GM19193 (cell line): ENCODE measurements around the gene JMJD1C.

Experiments
- POLR2A ChIP-seq: IDR thresholded peaks from 4 replicates; pipeline ENCODE4 v1.6.1; 2011; ENCODE audit not compliant: insufficient read depth, insufficient read length; ENCODE audit errors: extremely low read depth

Gene JMJD1C

GRCh38 chr10:63368365-63368764 lies 97.4 kb downstream of the JMJD1C start:
- TF ChIP-seq POLR2A: no peak

- TF ChIP-seq POLR2A: no peak
These were observed 98.8 kb downstream of the JMJD1C start for GRCh38 chr10:63366933-63367332.

- TF ChIP-seq POLR2A: no peak
These were observed 99.6 kb downstream of the JMJD1C start for GRCh38 chr10:63365976-63366765.

GRCh38 chr10:63364918-63365317 lies 100.9 kb downstream of the JMJD1C start:
- TF ChIP-seq POLR2A: no peak

GRCh38 chr10:63363951-63364350 lies 101.8 kb downstream of the JMJD1C start:
- TF ChIP-seq POLR2A: no peak

- no peak for TF ChIP-seq POLR2A
These were observed 110.1 kb downstream of the JMJD1C start for GRCh38 chr10:63355682-63356081.

GRCh38 chr10:63352976-63353375 lies 112.8 kb downstream of the JMJD1C start:
- TF ChIP-seq POLR2A: no peak

GRCh38 chr10:63348245-63348850 lies 117.4 kb downstream of the JMJD1C start:
- TF ChIP-seq POLR2A: no peak

- TF ChIP-seq POLR2A: no peak
These were observed 119.7 kb downstream of the JMJD1C start for GRCh38 chr10:63346015-63346441.

- TF ChIP-seq POLR2A: no peak
These were observed 121.5 kb downstream of the JMJD1C start for GRCh38 chr10:63344269-63344668.

GRCh38 chr10:63343476-63343875 lies 122.3 kb downstream of the JMJD1C start:
- TF ChIP-seq POLR2A: no peak

GRCh38 chr10:63337455-63338251 lies 128.1 kb downstream of the JMJD1C start:
- TF ChIP-seq POLR2A: no peak

GRCh38 chr10:63331586-63331985 lies 134.2 kb downstream of the JMJD1C start:
- no peak for TF ChIP-seq POLR2A

- no peak for TF ChIP-seq POLR2A
These were observed 141.3 kb downstream of the JMJD1C start for GRCh38 chr10:63324495-63324854.

GRCh38 chr10:63323701-63324494 lies 141.9 kb downstream of the JMJD1C start:
- no peak for TF ChIP-seq POLR2A
